AG09319 (cell line): ENCODE data around the gene GREM1.
A peak's percentile ranks its signal among the peaks of the same experiment; 100 is the strongest.

Source experiments
- DNase-seq: peaks from one replicate; pipeline ENCODE4 v3.0.0-alpha.2; 2010; ENCODE audit warnings: low read depth; ENCODE audit errors: extremely low read depth
- CTCF ChIP-seq: IDR thresholded peaks from 2 replicates; pipeline ENCODE4 v1.5.1; 2011; ENCODE audit warnings: low read depth, mild to moderate bottlenecking, inconsistent platforms, low read length, moderate library complexity

Gene GREM1

GRCh38 chr15:32767236-32767635 lies 49.4 kb downstream of the GREM1 start:
- DNase-seq = no peak
- no peak for TF ChIP-seq CTCF

GRCh38 chr15:32774022-32774421 lies 56.2 kb downstream of the GREM1 start:
- DNase-seq = peak; percentile 59
- no peak for TF ChIP-seq CTCF

GRCh38 chr15:32775103-32775502 lies 57.3 kb downstream of the GREM1 start:
- DNase-seq = no peak
- TF ChIP-seq CTCF = no peak

GRCh38 chr15:32778391-32779176 lies 60.8 kb downstream of the GREM1 start:
- no peak for DNase-seq

DNA sequence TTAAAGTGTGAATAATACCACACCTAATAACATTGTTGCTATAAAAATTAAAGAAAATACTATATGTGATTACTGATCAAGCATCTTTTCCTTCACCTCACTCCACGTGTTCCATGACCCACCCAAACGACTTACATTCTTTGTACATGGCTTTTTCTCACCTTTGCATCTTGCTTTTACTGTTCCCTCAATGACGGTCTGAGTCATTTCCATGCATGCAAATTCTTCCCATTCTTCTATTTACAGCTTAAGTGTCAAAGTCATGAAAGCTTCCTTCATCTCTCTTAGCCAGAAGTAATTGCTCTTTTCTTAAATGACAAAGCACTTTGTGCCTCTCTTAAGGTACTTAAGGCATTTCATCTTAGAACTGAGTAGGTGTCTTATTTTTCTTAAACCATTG lies 64.0 kb downstream of the GREM1 start:
- no peak for TF ChIP-seq CTCF
- no peak for DNase-seq

More at GRCh38 chr15:32778391-32779176, 60.8 kb downstream of the GREM1 start:
- TF ChIP-seq CTCF = no peak

GRCh38 chr15:32784581-32784980 lies 66.8 kb downstream of the GREM1 start:
- DNase-seq = no peak
- TF ChIP-seq CTCF = no peak

DNA sequence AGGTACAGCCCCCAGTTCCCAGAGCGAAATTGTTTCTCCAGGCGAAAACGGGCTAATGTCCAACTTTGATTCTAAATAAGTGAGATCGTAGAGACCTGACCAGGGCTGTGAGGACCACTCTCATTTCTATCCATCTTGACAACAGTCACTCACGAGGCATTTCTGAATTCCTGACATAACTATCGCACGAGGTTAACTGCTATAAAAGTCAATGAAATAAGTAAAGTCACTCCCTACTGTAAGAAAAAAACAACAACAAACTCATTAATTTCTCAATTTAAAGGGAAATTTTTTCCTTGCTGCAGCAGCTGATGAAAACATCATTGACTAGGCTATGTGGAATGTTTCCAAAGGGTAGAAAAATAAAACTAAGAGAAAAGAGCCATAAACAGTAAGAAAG lies 69.1 kb downstream of the GREM1 start:
- DNase-seq = no peak
- no peak for TF ChIP-seq CTCF
